GM21381 (cell line): ENCODE measurements around the gene AKAP13.
"Not testable (repeated sequence)": the region's sequence is repeated elsewhere in the genome, so short reads cannot be mapped to it uniquely, and the experiment has no call there.

Experiments used
- ATAC-seq: cut with Tn5 transposase; IDR thresholded peaks from one replicate; pipeline ENCODE4 v1.9.1; 2021; ENCODE audit warnings: mild to moderate bottlenecking, moderate library complexity; ENCODE audit not compliant: unreplicated experiment

The AKAP13 gene

GRCh38 chr15:85380217-85380811, at the start of gene AKAP13:
Gene AKAP13 (plus strand): TSS chr15:85380603. CDS start chr15:85485721, 105,118 bp downstream.
- peak; percentile 80 for ATAC-seq

GRCh38 chr15:85330901-85331588, 49.4 kb upstream of the AKAP13 start:
- ATAC-seq = peak; percentile 66

DNA sequence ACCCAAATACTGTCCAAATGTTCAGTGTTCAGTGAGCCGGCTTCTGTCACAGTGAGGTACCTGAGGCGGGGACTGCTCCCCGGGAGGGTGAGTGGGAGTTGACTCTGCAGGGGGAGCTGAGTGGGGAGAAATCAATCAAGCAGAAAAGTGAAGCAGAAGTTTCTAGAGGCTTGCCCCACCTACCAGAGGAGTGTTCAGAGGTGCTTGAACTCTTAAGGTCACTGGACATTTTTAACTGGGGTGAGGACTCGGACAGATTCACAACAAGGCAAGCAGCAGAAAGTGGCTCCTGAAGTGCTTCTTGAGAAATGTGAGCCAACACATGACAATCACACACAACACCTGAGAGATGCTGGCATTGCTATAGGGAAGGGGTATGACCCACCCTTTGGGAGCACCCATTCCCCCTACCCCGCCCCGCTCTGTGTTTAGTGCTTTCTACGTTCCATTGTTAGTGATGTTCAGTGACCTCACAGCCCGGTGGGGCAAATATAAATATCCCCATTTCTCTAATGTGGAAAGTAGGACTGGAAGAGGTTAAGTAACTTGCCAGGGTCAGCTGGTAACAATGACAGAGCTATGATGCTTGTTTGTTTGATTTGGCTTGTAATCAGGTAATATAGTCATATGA, 48.6 kb upstream of the AKAP13 start:
- peak; percentile 1 for ATAC-seq

GRCh38 chr15:85333132-85333831, 47.1 kb upstream of the AKAP13 start:
- ATAC-seq = no peak

DNA sequence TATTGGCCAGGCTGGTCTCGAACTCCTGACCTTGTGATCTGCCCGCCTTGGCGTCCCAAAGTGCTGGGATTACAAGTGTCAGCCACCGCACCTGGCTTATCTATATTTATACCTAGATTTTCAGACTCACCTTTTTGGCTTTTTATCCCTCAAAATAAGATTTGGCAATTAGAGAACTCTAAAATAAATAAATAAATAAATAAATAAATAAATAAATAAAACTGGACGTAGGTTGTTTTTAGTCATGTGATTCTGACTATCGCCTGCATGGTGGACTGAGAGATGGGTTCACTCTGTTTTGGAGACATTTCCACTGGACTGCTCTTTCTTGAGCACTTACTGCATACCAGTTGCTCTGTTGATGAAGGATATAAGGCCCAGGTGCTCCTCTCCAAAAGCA, 46.2 kb upstream of the AKAP13 start:
- ATAC-seq = no peak

DNA sequence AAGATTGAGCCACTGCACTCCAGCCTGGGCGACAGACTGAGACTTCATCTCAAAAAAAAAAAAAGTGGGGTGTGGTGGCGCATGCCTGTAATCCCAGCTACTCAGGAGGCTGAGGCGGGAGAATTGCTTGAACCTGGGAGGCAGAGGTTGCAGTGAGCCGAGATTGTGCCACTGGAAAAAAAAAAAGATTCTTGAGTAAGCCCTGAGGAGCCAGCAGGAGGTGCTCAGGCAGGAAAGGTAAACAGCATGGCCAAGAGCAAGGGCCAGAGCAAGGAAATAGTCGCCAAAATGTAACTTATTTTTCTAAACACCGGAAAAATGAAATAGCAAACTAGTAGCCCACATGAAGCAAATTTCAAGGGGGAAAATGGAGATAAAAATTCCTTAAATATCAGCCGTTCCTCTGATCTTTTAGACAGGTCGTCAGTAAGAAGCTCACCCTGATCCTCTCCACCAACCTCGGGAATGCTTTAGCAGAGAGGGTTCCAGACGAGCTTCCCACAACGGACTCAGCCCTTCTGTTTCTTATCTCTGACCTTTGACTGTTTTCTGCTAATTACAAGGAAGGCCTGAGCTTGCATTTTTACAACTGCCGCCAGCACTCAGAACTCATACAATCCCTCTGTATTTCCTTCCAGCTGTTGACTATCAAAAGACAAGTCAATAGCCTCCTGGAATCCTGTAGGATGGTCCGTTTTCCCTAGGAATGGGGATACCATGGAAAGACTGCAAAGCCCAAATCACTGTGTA, 45.0 kb upstream of the AKAP13 start:
- no peak for ATAC-seq

GRCh38 chr15:85336880-85337279, 43.5 kb upstream of the AKAP13 start:
- no peak for ATAC-seq

DNA sequence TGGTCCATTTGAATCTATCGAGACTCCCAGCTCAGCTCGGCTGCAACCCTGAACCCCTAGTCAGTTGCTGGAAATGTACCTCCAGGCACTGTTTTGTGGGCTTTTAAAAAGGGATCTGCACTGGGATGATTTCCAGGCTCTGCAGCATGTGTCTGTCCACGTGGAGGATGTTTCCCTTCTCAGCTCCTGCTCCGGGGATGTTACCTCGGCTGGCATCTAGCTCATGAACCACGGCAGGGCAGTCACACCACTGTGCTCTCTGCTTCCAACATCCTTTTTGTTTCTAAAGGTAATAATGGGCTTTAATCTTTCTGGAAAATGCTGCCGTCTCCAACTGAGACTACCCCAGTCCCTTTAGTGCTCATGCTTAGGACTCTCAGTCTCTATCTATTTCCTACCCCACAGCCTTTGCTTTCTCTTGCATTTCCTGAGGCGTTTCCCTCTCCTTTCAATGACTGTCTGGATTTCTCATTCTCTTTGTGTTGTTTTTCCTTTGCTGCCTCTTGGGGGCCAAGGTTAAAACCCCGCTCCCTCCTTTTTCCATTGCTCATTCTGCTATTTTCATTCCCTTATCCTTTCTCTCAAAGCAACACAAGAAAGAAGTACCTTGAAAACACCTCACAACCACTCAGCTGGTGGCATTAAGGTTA, 42.9 kb upstream of the AKAP13 start:
- no peak for ATAC-seq

DNA sequence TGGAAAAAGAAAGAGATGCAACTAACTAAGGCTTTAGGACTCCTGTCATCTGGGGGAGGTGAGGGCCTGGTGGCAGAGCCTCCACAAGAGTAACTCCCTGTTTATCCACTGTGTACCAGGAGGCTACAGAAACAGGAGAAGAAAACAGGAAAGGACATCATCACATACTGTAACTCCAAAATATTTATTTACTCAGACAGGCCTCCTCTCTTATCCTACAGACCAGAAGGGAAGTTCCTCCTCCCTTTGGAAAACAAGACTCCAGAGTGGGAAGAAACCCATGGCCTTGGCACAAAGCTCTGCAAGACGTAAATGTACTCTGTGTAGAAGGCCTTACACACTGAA, 40.1 kb upstream of the AKAP13 start:
- no peak for ATAC-seq

GRCh38 chr15:85340852-85341251, 39.6 kb upstream of the AKAP13 start:
- ATAC-seq = no peak

DNA sequence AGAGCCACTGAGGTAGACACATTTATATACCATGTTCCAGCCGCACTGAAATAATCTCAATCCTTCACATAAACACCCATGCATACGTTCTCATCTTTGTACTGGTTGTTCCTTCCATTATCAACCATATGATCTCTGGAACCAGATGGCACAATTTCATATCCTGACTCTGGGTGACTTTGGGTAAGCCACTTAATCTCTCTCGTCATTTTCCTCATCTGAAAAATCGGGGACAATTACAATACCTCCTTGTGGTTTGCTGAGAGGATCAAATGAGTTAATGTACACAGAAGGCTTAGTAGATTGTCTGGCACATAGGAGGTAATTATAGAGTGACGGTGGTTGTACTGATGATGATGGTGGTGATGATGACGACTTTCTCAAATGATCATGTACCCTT, 38.2 kb upstream of the AKAP13 start:
- ATAC-seq = not testable (repeated sequence)

DNA sequence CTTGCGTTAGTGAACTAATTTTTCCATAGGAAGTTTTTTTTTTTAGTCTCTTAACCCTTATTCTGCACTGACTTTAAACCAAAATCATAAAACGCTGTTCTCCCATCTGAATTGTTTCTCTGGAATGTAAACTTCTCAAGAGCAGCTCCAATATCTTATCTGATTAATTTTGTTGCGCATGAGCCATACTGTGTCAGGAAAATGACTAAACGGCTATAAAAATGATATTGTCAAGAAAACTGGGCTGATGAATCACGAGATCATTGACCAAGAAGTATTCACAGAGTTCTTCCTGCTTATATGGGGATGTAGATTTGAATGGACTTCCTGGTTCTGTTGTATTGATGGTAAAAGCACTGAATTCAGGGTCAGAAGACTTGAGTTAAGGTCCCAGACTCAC, 37.0 kb upstream of the AKAP13 start:
- ATAC-seq = not testable (repeated sequence)

DNA sequence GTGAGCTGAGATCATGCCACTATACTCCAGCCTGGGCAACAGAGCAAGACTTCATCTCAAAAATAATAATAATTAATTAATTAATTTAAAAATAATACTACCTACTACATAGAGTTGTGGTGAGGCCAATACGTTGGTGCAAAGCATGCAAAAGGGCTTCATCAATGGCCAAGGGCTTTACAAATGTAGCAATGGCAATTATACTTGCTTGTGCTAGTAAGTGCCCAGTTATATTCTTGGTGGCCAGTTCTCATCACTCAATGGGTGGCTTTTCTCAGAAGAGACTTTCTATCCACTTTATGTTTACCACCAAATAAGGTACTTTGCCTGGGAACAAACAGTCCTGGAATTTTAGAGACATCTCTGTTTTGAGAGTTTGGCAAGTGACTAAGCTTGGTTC, 36.2 kb upstream of the AKAP13 start:
- not testable (repeated sequence) for ATAC-seq

- not testable (repeated sequence) for ATAC-seq
Measured at GRCh38 chr15:85344653-85345114, 35.7 kb upstream of the AKAP13 start.

GRCh38 chr15:85345196-85345918, 35.0 kb upstream of the AKAP13 start:
- ATAC-seq = not testable (repeated sequence)

GRCh38 chr15:85346462-85347084, 33.8 kb upstream of the AKAP13 start:
- ATAC-seq = not testable (repeated sequence)

- not testable (repeated sequence) for ATAC-seq
Measured at GRCh38 chr15:85347264-85348047, 32.9 kb upstream of the AKAP13 start.

DNA sequence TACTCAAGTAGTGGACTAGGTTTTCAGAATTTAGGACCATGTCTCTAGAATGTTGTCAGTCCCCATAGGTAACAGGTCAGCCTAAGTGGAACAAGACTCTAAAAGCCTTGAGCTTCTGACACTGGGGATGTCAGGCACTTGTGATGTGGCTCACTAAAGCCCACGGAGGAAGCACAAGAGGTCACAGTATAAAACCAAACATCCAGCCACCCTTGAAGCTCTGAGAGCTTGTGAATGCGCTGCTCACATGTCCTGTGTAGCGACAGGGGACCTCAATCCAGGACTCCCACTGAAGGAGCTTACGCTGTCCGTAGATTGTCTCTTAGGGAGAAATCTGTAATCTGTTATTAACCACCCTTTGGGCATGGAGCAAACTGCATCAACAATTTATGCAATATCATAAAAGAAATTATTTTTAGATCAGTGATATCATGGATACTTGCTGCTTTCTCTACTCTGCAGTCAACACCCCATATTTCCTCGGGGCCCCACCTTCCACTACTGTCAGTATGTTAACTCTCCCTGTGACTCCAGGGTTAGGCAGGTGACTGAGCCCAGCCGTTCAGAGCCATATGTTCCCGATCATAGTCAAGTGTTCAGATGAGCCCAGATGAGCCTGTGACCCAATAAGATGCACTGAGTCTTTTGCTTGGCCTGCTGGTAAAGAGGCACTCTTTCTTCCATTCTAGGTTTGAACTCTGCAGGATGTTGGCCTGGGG, 32.2 kb upstream of the AKAP13 start:
- not testable (repeated sequence) for ATAC-seq
